ENCODE results near the gene PPM1F. TPM values are rescaled to one million over a fixed set of nuclear protein-coding genes. Genes with fewer than 3 reads are reported as not detected.

PPM1F gene
- total RNA-seq, 1 experiment from 2014 or later = 21.1 TPM

- Mint-ChIP-seq H3K27ac (no peak overlapping the region; a peak in 1 of 7 replicates), H3K36me3 (ENCODE audit: insufficient read depth in 1 of 3, low read depth in 3 of 3) (no peaks in the 10 kb centered on the region; a peak in 1 of 7 replicates), H3K9me3 (no peaks in the 10 kb centered on the region), H3K4me3 (no peak overlapping the region), H3K4me1 (peaks cover 4 to 11% of the 10 kb centered on the region in 2 experiments), H3K27me3 (ENCODE audit: low read depth) (peaks cover 57% of the 10 kb centered on the region)
- peaks cover 28% of the 10 kb centered on the region; the same call in 1 of the 2 replicates for H3K27me3 ChIP-seq (ENCODE audit: insufficient read depth, low read length)
- no peak overlapping the region for H3K56ac ChIP-seq (ENCODE audit: insufficient read length, low read depth, low read length)
- H4K20me1 ChIP-seq (ENCODE audit: control insufficient read depth, insufficient read depth, insufficient read length) = no peaks in the 10 kb centered on the region
- H3K4me2 ChIP-seq (ENCODE audit: insufficient read depth, insufficient read length, low read length) = no peak overlapping the region
- H3K18ac ChIP-seq (ENCODE audit: insufficient read length, low read depth, low read length) = no peak overlapping the region
- H3T11ph ChIP-seq (ENCODE audit: low read length) = no peak overlapping the region
- H3K14ac ChIP-seq (ENCODE audit: insufficient read depth, low read length) = no peak overlapping the region
- TF ChIP-seq CTCF (conservative IDR thresholded peaks at IDR 0.05) = peak; percentile 6; the same call in 1 of the 3 replicates
- H2BK5ac ChIP-seq (ENCODE audit: insufficient read length, low read length) = no peak overlapping the region
- H3K4me1 ChIP-seq (ENCODE audit: insufficient read depth, low read length) = no peaks in the 10 kb centered on the region
- no peaks in the 10 kb centered on the region; the same call in 1 of the 2 replicates for H3K79me2 ChIP-seq (ENCODE audit: insufficient read depth, low read length)
- no peak overlapping the region for H4K91ac ChIP-seq (ENCODE audit: insufficient read length, low read depth, low read length)
- DNase-seq = no peak
- H4K8ac ChIP-seq (replicated peaks; ENCODE audit: insufficient read length, low read depth, low read length) = no peak overlapping the region
- no peak overlapping the region for H2BK12ac ChIP-seq (ENCODE audit: insufficient read length, low read depth, low read length)
- H2BK15ac ChIP-seq (ENCODE audit: low read depth, low read length) = no peak overlapping the region
- no peaks in the 10 kb centered on the region for H3K9me3 ChIP-seq (ENCODE audit: control insufficient read depth, low read depth, low read length)
- H2BK20ac ChIP-seq (ENCODE audit: low read depth, low read length, poor library complexity, severe bottlenecking) = no peak overlapping the region
- no peak overlapping the region for H3K23ac ChIP-seq (ENCODE audit: insufficient read length, low read depth, low read length)
- H3K27ac ChIP-seq (ENCODE audit: insufficient read length, low read depth, low read length) = no peak overlapping the region
- H4K5ac ChIP-seq (ENCODE audit: insufficient read length, low read depth, low read length) = no peak overlapping the region
- no CpG with 5 or more reads among the region's 5 CpGs for WGBS (ENCODE audit: extremely low coverage, insufficient read length, low lambda C conversion rate)
- no peak overlapping the region for H2BK120ac ChIP-seq (ENCODE audit: low read depth, low read length, poor library complexity, severe bottlenecking)
- no peak overlapping the region for H2AK5ac ChIP-seq (ENCODE audit: insufficient read length, low read length)
- H3K9ac ChIP-seq (ENCODE audit: extremely low read depth, insufficient read length, low read length) = no peak overlapping the region
- H3K4ac ChIP-seq (ENCODE audit: low read depth, low read length) = no peak overlapping the region
- H3K23me2 ChIP-seq (ENCODE audit: insufficient read length, low read depth, low read length, poor library complexity, severe bottlenecking) = peaks cover 9% of the 10 kb centered on the region
- H3K79me1 ChIP-seq (ENCODE audit: insufficient read depth, low read depth, low read length, poor library complexity, severe bottlenecking) = peaks cover 3% of the 10 kb centered on the region
- no peak overlapping the region for H2AFZ ChIP-seq (ENCODE audit: low read length)
These were observed 32.6 kb upstream of the PPM1F start for GRCh38 chr22:21985214-21985613.

Measured in H9 (cell line).